Stimulated activated naive CD8-positive, alpha-beta T cell treated with anti-CD3 and anti-CD28 coated beads, Interleukin-15, amount 100 ng/mL, for 72 hours (primary cell): ENCODE results near the gene CPNE9.

Experiments
- ATAC-seq: fragments of 150-1000 bp; cut with Tn5 transposase; 2 replicates; pipeline ENCODE4 v1.10.0; 2021; ENCODE audit warnings: mild to moderate bottlenecking, moderate library complexity
- DNase-seq, 2 donors: peaks; one replicate each; pipeline ENCODE4 v3.0.0; 2021 to 2022
- H3K27ac Mint-ChIP-seq, 2 donors: one replicate each; pipeline ENCODE4 v1.8.0; 2022; ENCODE audit warnings: mild to moderate bottlenecking in 2 of 2, mixed read lengths in 2 of 2, moderate library complexity in 2 of 2
- H3K27me3 Mint-ChIP-seq: one replicate; pipeline ENCODE4 v1.8.0; 2022; ENCODE audit warnings: mixed read lengths
- H3K4me1 Mint-ChIP-seq: one replicate; pipeline ENCODE4 v1.8.0; 2022; ENCODE audit warnings: mild to moderate bottlenecking, mixed read lengths
- H3K4me3 Mint-ChIP-seq, 2 donors: one replicate each; pipeline ENCODE4 v1.8.0; 2022; ENCODE audit warnings: mild to moderate bottlenecking in 2 of 2, mixed read lengths in 2 of 2, moderate library complexity in 1 of 2
- H3K9me3 Mint-ChIP-seq, 2 donors: one replicate each; pipeline ENCODE4 v1.8.0; 2022; ENCODE audit warnings: mixed read lengths in 2 of 2

CPNE9 gene

DNA sequence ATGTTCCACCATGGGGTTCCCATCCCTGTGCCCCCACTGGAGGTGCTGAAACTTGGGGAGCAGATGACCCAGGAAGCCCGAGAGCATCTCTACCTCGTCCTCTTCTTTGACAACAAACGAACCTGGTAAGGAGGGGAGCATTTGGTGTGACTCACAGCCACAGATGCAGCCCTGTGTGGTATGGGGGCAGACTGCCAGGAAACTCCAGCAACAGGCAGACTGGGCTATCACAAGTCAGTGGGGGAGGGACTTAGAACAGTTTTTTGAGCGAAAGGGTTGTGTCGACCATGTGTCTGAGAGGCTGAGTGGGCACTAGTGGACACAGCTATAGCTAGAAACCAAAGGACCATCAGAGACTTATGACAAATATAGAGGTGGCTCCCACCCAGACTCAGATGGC is 42.7 kb downstream of the CPNE9 start:
- no peak for DNase-seq
- H3K27ac Mint-ChIP-seq = peak overlapping the region in 1 of 2 donors; percentile 19

GRCh38 chr3:9747267-9747666 is 43.6 kb downstream of the CPNE9 start:
- Mint-ChIP-seq H3K9me3 (no peaks in the 10 kb centered on the region), H3K27me3 (no peaks in the 10 kb centered on the region), H3K4me1 (peaks cover 62% of the 10 kb centered on the region), H3K27ac (no peak overlapping the region), H3K4me3 (no peak overlapping the region)
- ATAC-seq = no peak
- DNase-seq = no peak

More for the DNA sequence above, 42.7 kb downstream of the CPNE9 start:
- ATAC-seq = no peak
- H3K9me3 Mint-ChIP-seq = no peaks in the 10 kb centered on the region
- peaks cover 53% of the 10 kb centered on the region for H3K4me1 Mint-ChIP-seq
- H3K4me3 Mint-ChIP-seq = no peak overlapping the region
- H3K27me3 Mint-ChIP-seq = no peaks in the 10 kb centered on the region

DNA sequence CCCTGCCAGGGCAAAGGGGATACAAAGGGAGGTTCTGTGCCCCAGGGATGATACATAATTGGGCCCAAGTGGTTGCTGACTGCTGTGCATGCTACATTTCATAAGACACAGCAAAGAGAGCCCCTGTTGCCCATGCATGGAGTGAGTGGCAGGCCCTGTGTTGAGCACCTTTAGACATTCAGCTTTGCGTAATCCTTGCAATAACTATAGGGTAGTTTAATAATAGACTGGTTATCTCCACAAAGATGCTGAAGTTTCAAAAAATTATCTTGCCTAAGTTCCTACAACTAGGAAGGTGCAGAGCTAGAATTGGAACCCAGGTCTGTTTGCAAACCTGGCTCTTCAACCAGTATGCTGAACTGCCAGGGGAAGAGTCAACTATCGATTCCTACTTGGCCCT is 44.4 kb downstream of the CPNE9 start:
- ATAC-seq (no peak), DNase-seq (no peak)
- Mint-ChIP-seq H3K4me1 (peaks cover 62% of the 10 kb centered on the region), H3K9me3 (no peaks in the 10 kb centered on the region), H3K4me3 (no peak overlapping the region), H3K27me3 (no peaks in the 10 kb centered on the region), H3K27ac (no peak overlapping the region)

DNA sequence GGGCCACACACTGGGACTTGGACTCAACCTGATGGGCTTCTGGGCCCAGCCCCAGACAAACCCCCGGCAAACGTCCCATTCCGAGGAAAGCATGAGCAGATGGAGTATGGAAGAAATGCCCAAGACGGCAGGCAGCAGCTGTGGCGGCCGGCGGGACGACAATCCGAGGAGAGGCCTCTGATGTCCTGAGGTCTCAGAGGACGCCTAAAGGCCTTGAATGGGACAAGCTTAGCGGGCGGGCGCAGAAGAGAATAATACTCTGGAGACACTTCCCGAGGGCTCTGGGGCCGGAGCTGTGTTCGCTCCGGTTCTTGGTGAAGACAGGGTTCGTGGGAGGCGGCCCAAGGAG is 45.6 kb downstream of the CPNE9 start:
- Mint-ChIP-seq H3K4me3 (peak overlapping the region; percentile 88 to 92), H3K4me1 (peaks cover 64% of the 10 kb centered on the region), H3K9me3 (no peaks in the 10 kb centered on the region), H3K27ac (peak overlapping the region; percentile 9 to 96), H3K27me3 (no peaks in the 10 kb centered on the region)
- ATAC-seq = no peak
- no peak for DNase-seq

DNA sequence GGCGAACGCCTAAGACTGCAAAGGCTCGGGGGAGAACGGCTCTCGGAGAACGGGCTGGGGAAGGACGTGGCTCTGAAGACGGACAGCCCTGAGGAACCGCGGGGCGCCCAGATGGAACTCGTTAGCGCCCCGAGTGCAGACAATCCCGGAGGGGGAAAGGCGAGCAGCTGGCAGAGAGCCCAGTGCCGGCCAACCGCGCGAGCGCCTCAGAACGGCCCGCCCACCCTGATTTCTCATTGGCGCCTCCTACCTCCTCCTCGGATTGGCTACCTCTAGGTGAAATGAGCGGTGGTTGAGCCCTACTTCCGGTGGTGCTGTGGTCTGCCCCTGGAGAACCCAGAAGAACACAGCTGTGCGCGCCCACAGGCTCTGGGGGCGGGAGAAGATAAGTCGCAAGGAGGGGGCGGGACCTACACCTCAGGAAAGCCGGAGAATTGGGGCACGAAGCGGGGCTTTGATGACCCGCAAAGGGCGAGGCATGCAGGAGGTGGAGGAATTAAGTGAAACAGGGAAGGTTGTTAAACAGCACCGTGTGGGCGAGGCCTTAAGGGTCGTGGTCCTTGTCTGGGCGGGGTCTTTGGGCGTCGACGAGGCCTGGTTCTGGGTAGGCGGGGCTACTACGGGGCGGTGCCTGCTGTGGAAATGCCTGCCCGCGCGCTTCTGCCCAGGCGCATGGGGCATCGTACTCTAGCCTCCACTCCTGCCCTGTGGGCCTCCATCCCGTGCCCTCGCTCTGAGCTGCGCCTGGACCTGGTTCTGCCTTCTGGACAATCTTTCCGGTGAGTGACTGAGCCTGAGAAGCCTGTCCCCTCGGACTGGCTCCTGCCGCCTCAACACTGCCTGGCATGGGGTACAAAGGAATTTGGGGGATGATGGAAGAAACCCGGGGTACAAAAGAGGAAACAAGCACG is 46.3 kb downstream of the CPNE9 start, which contains the start of gene OGG1:
Gene OGG1 (plus strand): TSS at position 308 of the 911 bp plus-strand sequence. CDS start 335 bp downstream, at position 643.
- peak; percentile 94 to 97 for DNase-seq
- H3K27me3 Mint-ChIP-seq = no peaks in the 10 kb centered on the region
- peak within 1 kb of the TSS; percentile 88 to 92 for H3K4me3 Mint-ChIP-seq
- H3K9me3 Mint-ChIP-seq = no peaks in the 10 kb centered on the region
- peaks cover 67% of the 10 kb centered on the region for H3K4me1 Mint-ChIP-seq
- H3K27ac Mint-ChIP-seq = peak within 1 kb of the TSS; percentile 93 to 96
- ATAC-seq = peak; percentile 96

- H3K27ac Mint-ChIP-seq = peak overlapping the region; percentile 93 to 96
- H3K9me3 Mint-ChIP-seq = no peaks in the 10 kb centered on the region
- ATAC-seq (no peak), DNase-seq (no peak)
- no peaks in the 10 kb centered on the region for H3K27me3 Mint-ChIP-seq
- H3K4me1 Mint-ChIP-seq = peaks cover 65% of the 10 kb centered on the region
- peak overlapping the region; percentile 88 to 92 for H3K4me3 Mint-ChIP-seq
Measured at GRCh38 chr3:9750556-9751411, 47.2 kb downstream of the CPNE9 start.

- DNase-seq (no peak), ATAC-seq (no peak)
- Mint-ChIP-seq H3K9me3 (no peaks in the 10 kb centered on the region), H3K27ac (peak overlapping the region; percentile 0 to 96), H3K4me3 (peak overlapping the region in 1 of 2 donors; percentile 17), H3K27me3 (no peaks in the 10 kb centered on the region), H3K4me1 (peaks cover 44% of the 10 kb centered on the region)
Measured at GRCh38 chr3:9754678-9755077, 51.0 kb downstream of the CPNE9 start.

DNA sequence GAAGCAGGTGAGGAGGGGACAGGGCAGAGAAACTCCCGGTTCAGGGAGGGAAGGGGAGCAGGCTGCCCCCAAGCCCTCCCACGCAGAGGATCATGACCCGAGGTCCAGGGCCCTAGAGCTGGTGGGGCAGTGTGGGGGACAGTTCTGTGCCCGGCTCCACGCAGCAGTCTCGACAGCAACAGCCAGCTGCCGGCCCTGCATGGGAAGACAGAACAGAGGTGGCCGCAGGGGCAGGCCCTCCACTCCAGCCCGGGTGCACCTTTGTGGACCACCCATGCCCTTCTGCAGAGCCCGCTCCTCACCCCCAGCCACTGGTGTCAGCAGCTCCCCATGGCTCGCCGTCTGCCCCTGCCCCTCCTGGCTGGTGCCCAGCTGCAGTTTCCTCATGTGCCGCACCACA is 53.8 kb downstream of the CPNE9 start:
- H3K4me1 Mint-ChIP-seq = peaks cover 20% of the 10 kb centered on the region
- H3K4me3 Mint-ChIP-seq = no peak overlapping the region
- no peaks in the 10 kb centered on the region for H3K27me3 Mint-ChIP-seq
- H3K27ac Mint-ChIP-seq = no peak overlapping the region
- ATAC-seq (no peak), DNase-seq (no peak)
- no peaks in the 10 kb centered on the region for H3K9me3 Mint-ChIP-seq

DNA sequence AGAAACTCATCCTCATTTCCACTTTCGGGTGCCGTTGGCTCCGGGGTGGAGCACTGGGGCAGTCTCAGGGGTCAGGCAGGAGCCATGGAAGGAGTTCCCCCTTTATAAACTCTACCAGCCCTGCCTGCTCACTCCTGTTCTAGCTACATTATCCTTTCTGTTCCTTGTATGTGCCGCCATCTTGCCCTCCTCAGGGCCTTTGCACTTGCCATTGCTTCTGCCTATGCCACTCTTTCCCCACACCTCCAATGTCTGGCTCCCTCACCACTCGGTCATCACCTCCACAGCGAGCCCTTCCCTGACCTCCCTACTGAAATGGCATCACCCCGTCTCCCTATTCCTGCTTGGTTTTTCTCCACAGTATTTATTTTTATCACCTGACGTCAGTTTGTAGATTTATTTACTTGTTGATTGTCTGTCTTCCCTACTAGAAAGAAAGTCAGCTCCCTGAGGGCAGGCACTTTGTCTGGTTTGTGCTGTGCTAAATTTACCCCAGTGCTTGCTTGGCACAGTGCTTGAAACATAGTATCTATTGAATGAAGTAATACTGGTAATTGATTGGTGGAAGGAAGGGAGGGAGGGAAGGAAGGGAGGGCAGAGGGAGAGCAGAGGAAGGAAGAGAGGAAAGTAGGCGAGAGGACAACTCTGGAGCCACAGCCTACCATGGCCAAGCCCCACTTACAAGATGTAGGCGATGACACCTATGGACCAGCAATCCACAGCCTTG is 57.3 kb downstream of the CPNE9 start:
- H3K4me3 Mint-ChIP-seq = no peak overlapping the region
- H3K4me1 Mint-ChIP-seq = peaks cover 10% of the 10 kb centered on the region
- H3K27me3 Mint-ChIP-seq = no peaks in the 10 kb centered on the region
- no peak overlapping the region for H3K27ac Mint-ChIP-seq
- no peak for DNase-seq
- ATAC-seq = no peak
- H3K9me3 Mint-ChIP-seq = no peaks in the 10 kb centered on the region

GRCh38 chr3:9761919-9762318 is 58.3 kb downstream of the CPNE9 start:
- H3K27ac Mint-ChIP-seq = no peak overlapping the region
- no peaks in the 10 kb centered on the region for H3K9me3 Mint-ChIP-seq
- ATAC-seq (no peak), DNase-seq (no peak)
- H3K27me3 Mint-ChIP-seq = no peaks in the 10 kb centered on the region
- H3K4me1 Mint-ChIP-seq = peaks cover 8% of the 10 kb centered on the region
- H3K4me3 Mint-ChIP-seq = no peak overlapping the region

- DNase-seq (no peak), ATAC-seq (no peak)
- no peak overlapping the region for H3K4me3 Mint-ChIP-seq
- no peak overlapping the region for H3K27ac Mint-ChIP-seq
- H3K4me1 Mint-ChIP-seq = peaks cover 14% of the 10 kb centered on the region
- no peaks in the 10 kb centered on the region for H3K27me3 Mint-ChIP-seq
- H3K9me3 Mint-ChIP-seq = no peaks in the 10 kb centered on the region
Measured at GRCh38 chr3:9762871-9763270, 59.2 kb downstream of the CPNE9 start.

DNA sequence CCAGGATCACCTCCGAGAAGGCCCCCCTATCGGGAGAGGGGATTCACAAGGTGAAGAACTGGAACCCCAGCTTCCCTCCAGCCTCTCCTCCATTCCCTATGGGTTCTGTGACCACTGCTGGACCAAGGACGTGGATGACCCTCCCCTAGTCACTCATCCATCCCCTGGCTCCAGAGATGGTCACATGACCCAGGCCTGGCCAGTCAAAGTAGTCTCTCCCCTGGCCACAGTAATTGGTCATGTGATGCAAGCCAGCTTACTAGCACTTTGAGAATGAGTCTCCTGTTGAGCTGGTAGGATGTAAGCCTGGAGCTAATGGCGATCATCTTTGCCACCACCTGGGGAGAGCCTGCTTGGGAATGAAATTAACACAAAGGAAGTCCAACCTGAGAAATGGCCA is 62.2 kb downstream of the CPNE9 start:
- Mint-ChIP-seq H3K4me3 (no peak overlapping the region), H3K27me3 (peaks cover 7% of the 10 kb centered on the region), H3K4me1 (peaks cover 40% of the 10 kb centered on the region), H3K9me3 (no peaks in the 10 kb centered on the region), H3K27ac (no peak overlapping the region)
- ATAC-seq (no peak), DNase-seq (no peak)

GRCh38 chr3:9767418-9767817 is 63.8 kb downstream of the CPNE9 start:
- DNase-seq = no peak
- no peak for ATAC-seq
- peaks cover 43% of the 10 kb centered on the region for H3K4me1 Mint-ChIP-seq

DNA sequence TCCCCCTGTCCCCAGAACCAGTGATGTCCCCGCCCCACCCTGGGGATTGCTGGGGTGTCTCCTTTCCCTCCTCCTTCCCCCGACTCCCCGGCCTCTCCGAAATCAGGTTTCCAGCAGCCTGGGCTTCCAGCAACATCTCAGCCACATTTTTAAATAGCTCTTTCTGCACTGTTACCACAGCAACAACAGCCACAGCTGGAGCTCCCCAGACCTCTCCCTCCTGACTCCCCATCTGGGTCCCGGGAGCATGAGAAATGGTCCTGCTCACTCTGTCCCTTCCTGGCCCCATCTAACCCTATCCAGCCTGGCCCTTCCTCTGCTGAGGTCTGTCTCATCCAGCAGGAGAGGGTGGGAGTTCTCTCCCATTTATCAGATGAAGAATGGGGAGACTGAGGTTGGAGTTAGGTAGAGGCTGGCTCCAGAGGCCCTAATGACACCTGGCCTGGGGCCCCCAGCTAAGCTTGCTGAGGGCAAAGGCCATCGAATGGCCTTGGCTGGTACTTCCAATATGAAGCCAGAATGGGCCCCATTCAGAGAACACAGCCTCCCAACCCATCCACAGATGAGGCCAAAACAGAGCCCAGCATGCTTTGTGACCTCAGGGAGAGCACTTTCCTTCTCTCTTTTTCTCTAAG is 64.6 kb downstream of the CPNE9 start:
- no peak overlapping the region for H3K27ac Mint-ChIP-seq
- H3K9me3 Mint-ChIP-seq = no peaks in the 10 kb centered on the region
- H3K4me3 Mint-ChIP-seq = peak overlapping the region in 1 of 2 donors; percentile 68
- ATAC-seq (no peak), DNase-seq (no peak)
- peaks cover 7% of the 10 kb centered on the region for H3K27me3 Mint-ChIP-seq
- peaks cover 43% of the 10 kb centered on the region for H3K4me1 Mint-ChIP-seq

More at GRCh38 chr3:9767418-9767817, 63.8 kb downstream of the CPNE9 start:
- Mint-ChIP-seq H3K27ac (no peak overlapping the region), H3K4me3 (no peak overlapping the region), H3K9me3 (no peaks in the 10 kb centered on the region), H3K27me3 (peaks cover 7% of the 10 kb centered on the region)

DNA sequence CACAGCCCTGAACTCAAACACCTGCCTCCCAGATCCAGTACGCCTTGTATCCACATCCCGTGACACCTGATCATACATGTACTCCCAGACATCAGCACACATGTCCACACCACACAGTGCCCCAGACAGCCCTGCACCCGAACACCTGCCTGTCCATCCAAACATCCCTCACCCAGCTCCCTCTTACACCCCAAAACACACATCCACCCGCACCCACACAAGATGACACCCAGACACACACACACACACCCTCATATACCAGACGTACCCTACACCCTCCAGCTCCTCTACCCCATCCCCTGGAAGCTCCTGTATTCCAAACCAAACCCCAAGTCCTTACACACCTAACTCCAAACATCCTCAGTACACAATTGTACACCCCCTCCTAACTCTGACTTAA is 65.4 kb downstream of the CPNE9 start:
- Mint-ChIP-seq H3K27me3 (peaks cover 7% of the 10 kb centered on the region), H3K9me3 (no peaks in the 10 kb centered on the region), H3K4me3 (peak overlapping the region; percentile 68 to 72), H3K4me1 (peaks cover 43% of the 10 kb centered on the region), H3K27ac (peak overlapping the region; percentile 65 to 79)
- ATAC-seq = no peak
- no peak for DNase-seq
